ENCODE results near the gene SELL. TPM values are rescaled to one million over a fixed set of nuclear protein-coding genes. Genes with fewer than 3 reads are reported as not detected.

The SELL gene
- total and polyA plus RNA-seq, 2 of the 8 experiments (the other 6 are each of a cell fraction or from before 2014, with no cell fraction given), result not detected

DNA sequence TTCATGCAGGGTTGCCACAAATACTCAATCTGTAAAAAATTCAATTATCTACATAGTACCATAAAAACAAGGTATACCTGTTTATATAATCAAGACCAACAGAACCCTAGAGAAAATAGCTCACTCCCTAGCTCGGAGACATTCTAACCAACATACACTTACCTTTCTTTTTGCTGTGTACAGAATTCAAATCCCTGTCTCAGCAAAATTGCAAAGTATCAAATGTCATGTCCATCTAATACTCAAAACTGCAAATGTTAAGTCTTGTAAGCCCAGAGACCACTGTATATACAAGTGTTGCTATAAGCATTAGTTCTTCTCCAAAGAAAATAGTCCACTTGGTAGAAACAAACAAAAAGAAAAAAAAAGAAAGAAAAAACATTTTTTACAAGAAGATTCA is 38.6 kb upstream of the SELL start (continued):
- TF ChIP-seq, protein P1, sequence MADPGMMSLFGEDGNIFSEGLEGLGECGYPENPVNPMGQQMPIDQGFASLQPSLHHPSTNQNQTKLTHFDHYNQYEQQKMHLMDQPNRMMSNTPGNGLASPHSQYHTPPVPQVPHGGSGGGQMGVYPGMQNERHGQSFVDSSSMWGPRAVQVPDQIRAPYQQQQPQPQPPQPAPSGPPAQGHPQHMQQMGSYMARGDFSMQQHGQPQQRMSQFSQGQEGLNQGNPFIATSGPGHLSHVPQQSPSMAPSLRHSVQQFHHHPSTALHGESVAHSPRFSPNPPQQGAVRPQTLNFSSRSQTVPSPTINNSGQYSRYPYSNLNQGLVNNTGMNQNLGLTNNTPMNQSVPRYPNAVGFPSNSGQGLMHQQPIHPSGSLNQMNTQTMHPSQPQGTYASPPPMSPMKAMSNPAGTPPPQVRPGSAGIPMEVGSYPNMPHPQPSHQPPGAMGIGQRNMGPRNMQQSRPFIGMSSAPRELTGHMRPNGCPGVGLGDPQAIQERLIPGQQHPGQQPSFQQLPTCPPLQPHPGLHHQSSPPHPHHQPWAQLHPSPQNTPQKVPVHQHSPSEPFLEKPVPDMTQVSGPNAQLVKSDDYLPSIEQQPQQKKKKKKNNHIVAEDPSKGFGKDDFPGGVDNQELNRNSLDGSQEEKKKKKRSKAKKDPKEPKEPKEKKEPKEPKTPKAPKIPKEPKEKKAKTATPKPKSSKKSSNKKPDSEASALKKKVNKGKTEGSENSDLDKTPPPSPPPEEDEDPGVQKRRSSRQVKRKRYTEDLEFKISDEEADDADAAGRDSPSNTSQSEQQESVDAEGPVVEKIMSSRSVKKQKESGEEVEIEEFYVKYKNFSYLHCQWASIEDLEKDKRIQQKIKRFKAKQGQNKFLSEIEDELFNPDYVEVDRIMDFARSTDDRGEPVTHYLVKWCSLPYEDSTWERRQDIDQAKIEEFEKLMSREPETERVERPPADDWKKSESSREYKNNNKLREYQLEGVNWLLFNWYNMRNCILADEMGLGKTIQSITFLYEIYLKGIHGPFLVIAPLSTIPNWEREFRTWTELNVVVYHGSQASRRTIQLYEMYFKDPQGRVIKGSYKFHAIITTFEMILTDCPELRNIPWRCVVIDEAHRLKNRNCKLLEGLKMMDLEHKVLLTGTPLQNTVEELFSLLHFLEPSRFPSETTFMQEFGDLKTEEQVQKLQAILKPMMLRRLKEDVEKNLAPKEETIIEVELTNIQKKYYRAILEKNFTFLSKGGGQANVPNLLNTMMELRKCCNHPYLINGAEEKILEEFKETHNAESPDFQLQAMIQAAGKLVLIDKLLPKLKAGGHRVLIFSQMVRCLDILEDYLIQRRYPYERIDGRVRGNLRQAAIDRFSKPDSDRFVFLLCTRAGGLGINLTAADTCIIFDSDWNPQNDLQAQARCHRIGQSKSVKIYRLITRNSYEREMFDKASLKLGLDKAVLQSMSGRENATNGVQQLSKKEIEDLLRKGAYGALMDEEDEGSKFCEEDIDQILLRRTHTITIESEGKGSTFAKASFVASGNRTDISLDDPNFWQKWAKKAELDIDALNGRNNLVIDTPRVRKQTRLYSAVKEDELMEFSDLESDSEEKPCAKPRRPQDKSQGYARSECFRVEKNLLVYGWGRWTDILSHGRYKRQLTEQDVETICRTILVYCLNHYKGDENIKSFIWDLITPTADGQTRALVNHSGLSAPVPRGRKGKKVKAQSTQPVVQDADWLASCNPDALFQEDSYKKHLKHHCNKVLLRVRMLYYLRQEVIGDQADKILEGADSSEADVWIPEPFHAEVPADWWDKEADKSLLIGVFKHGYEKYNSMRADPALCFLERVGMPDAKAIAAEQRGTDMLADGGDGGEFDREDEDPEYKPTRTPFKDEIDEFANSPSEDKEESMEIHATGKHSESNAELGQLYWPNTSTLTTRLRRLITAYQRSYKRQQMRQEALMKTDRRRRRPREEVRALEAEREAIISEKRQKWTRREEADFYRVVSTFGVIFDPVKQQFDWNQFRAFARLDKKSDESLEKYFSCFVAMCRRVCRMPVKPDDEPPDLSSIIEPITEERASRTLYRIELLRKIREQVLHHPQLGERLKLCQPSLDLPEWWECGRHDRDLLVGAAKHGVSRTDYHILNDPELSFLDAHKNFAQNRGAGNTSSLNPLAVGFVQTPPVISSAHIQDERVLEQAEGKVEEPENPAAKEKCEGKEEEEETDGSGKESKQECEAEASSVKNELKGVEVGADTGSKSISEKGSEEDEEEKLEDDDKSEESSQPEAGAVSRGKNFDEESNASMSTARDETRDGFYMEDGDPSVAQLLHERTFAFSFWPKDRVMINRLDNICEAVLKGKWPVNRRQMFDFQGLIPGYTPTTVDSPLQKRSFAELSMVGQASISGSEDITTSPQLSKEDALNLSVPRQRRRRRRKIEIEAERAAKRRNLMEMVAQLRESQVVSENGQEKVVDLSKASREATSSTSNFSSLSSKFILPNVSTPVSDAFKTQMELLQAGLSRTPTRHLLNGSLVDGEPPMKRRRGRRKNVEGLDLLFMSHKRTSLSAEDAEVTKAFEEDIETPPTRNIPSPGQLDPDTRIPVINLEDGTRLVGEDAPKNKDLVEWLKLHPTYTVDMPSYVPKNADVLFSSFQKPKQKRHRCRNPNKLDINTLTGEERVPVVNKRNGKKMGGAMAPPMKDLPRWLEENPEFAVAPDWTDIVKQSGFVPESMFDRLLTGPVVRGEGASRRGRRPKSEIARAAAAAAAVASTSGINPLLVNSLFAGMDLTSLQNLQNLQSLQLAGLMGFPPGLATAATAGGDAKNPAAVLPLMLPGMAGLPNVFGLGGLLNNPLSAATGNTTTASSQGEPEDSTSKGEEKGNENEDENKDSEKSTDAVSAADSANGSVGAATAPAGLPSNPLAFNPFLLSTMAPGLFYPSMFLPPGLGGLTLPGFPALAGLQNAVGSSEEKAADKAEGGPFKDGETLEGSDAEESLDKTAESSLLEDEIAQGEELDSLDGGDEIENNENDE (IDR thresholded peaks at IDR 0.05; ENCODE audit: insufficient replicate concordance, low read length), result no peak

Measured in H1 (cell line).